CD4-positive, alpha-beta T cell (primary cell): Measurements from ENCODE around the gene TBC1D22B. TPM values are rescaled to one million over a fixed set of nuclear protein-coding genes. Genes with fewer than 3 reads are reported as not detected.

Experiments used
- ATAC-seq: fragments of 200-7000 bp; cut with Tn5 transposase; one replicate; pipeline ENCODE4 v1.10.0; 2022; ENCODE audit warnings: mild to moderate bottlenecking; ENCODE audit not compliant: poor library complexity
- CTCF ChIA-PET: fragments of 350-600 bp; sonication (Branson Sonifier 250); formaldehyde crosslinking; loops from one replicate; lab custom pipeline; 2021; ENCODE audit warnings: antibody characterized with exemption, inconsistent platforms; lab: Charles Lee
- POLR2A ChIA-PET: fragments of 350-600 bp; sonication (Branson Sonifier 250); formaldehyde crosslinking; loops from one replicate; lab custom pipeline; 2021; ENCODE audit warnings: antibody characterized with exemption, inconsistent platforms; lab: Charles Lee
- DNase-seq, 14 experiments: peaks; one replicate each; pipeline ENCODE4 v3.0.0-alpha.2; 2013 to 2020; ENCODE audit warnings: mixed read lengths in 2 of 14
- H3K27ac ChIP-seq, 2 donors: one replicate each; pipeline versions ENCODE4 v1.5.1 to v1.7.0; 2013; ENCODE audit warnings: low read length in 2 of 2, low read depth in 1 of 2, mild to moderate bottlenecking in 1 of 2
- H3K27me3 ChIP-seq, 2 experiments: 1 replicate in 1 of 2; 2 replicates in 1 of 2; pipeline versions ENCODE4 v1.6.1 to v1.7.0; 2013; ENCODE audit warnings: low read length in 2 of 2, control low read depth in 1 of 2, mild to moderate bottlenecking in 1 of 2, moderate library complexity in 1 of 2; ENCODE audit not compliant: insufficient read depth in 2 of 2, control insufficient read depth in 1 of 2
- H3K36me3 ChIP-seq: one replicate; pipeline ENCODE4 v1.6.1; 2013; ENCODE audit warnings: low read length, control low read depth; ENCODE audit not compliant: insufficient read depth
- H3K4me1 ChIP-seq: one replicate; pipeline ENCODE4 v1.6.1; 2013; ENCODE audit warnings: low read length, control low read depth; ENCODE audit not compliant: insufficient read depth
- H3K4me3 ChIP-seq: one replicate; pipeline ENCODE4 v1.5.1; 2013; ENCODE audit warnings: mild to moderate bottlenecking, low read length, moderate library complexity
- H3K9me3 ChIP-seq, 2 experiments: 1 replicate in 1 of 2; 2 replicates in 1 of 2; pipeline versions ENCODE4 v1.6.1 to v1.7.0; 2013; ENCODE audit warnings: low read length in 2 of 2, mild to moderate bottlenecking in 2 of 2, control low read depth in 1 of 2, moderate library complexity in 1 of 2; ENCODE audit not compliant: control insufficient read depth in 1 of 2, insufficient read depth in 1 of 2
- H3K27ac Mint-ChIP-seq: one replicate; pipeline ENCODE4 v1.8.0; 2020; ENCODE audit warnings: mixed read lengths
- H3K27me3 Mint-ChIP-seq: one replicate; pipeline ENCODE4 v1.8.0; 2021; ENCODE audit warnings: mixed read lengths
- H3K36me3 Mint-ChIP-seq: one replicate; pipeline ENCODE4 v1.8.0; 2021; ENCODE audit warnings: low read depth, mixed read lengths
- H3K4me1 Mint-ChIP-seq: one replicate; pipeline ENCODE4 v1.8.0; 2021; ENCODE audit warnings: low read depth, mixed read lengths
- H3K4me3 Mint-ChIP-seq: one replicate; pipeline ENCODE4 v1.8.0; 2020; ENCODE audit warnings: mild to moderate bottlenecking, mixed read lengths
- H3K9me3 Mint-ChIP-seq: one replicate; pipeline ENCODE4 v1.8.0; 2020; ENCODE audit warnings: mixed read lengths
- CTCF ChIP-seq: fragments of 200-600 bp; IDR thresholded peaks from one replicate; pipeline ENCODE4 v1.8.0; 2022; ENCODE audit warnings: antibody characterized with exemption, mild to moderate bottlenecking
- intact Hi-C, 2 experiments: fragments of 100-400 bp; cut with DNase I in 1 of 2; cut with micrococcal nuclease in 1 of 2; formaldehyde crosslinking; loops; one replicate each; pipeline versions ENCODE4 v1.15.1 to v1.9.0; 2023 to 2025; cut with DNase I, micrococcal nuclease
- total RNA-seq, 174 experiments: library from RNA in 2 of 174; stranded (reverse) in 2 of 174; gene quantifications; one replicate each; pipeline ENCODE4 v1.2.3 and lab custom pipeline; 2021 to 2026

TBC1D22B gene
- total RNA-seq, 2 experiments from 2014 or later = 5.9 to 6.6 TPM

GRCh38 chr6:37366910-37367309 is 109.3 kb downstream of the TBC1D22B start:
- intact Hi-C loops = no loop called here
- CTCF ChIA-PET = interaction anchor here (1.3 kb wide), 1 partner anchor 15 kb away, joined by 3 read pairs; no protein-coding TSS in a partner anchor
- H3K27me3 Mint-ChIP-seq = no peaks in the 10 kb centered on the region
- no peak for TF ChIP-seq CTCF
- POLR2A ChIA-PET = interaction anchor here (0.6 kb wide), 1 partner anchor 26 kb away, joined by 3 read pairs; no protein-coding TSS in a partner anchor
- no peak overlapping the region for H3K27ac Mint-ChIP-seq
- peaks cover 86% of the 10 kb centered on the region for H3K36me3 Mint-ChIP-seq
- H3K4me3 ChIP-seq = no peak overlapping the region
- no peaks in the 10 kb centered on the region for H3K27me3 ChIP-seq
- no peak overlapping the region for H3K27ac ChIP-seq
- ATAC-seq (no peak), DNase-seq (no peak)
- peaks cover 5% of the 10 kb centered on the region for H3K4me1 Mint-ChIP-seq
- no peak overlapping the region for H3K4me3 Mint-ChIP-seq
- no peaks in the 10 kb centered on the region for H3K4me1 ChIP-seq
- no peaks in the 10 kb centered on the region for H3K9me3 Mint-ChIP-seq
- no peaks in the 10 kb centered on the region for H3K9me3 ChIP-seq
- H3K36me3 ChIP-seq = peaks cover 59% of the 10 kb centered on the region

GRCh38 chr6:37368961-37369320 is 111.4 kb downstream of the TBC1D22B start:
- Mint-ChIP-seq H3K36me3 (peaks cover 72% of the 10 kb centered on the region), H3K4me3 (no peak overlapping the region), H3K4me1 (peaks cover 5% of the 10 kb centered on the region), H3K9me3 (no peaks in the 10 kb centered on the region), H3K27ac (no peak overlapping the region), H3K27me3 (no peaks in the 10 kb centered on the region)
- Histone ChIP-seq H3K27ac (no peak overlapping the region), H3K9me3 (no peaks in the 10 kb centered on the region), H3K27me3 (no peaks in the 10 kb centered on the region), H3K36me3 (peaks cover 45% of the 10 kb centered on the region), H3K4me1 (no peaks in the 10 kb centered on the region), H3K4me3 (no peak overlapping the region)
- ChIA-PET CTCF (no interaction called here), POLR2A (no interaction called here)
- ATAC-seq (no peak), DNase-seq (no peak)
- no peak for TF ChIP-seq CTCF
- intact Hi-C loops = no loop called here

GRCh38 chr6:37369321-37370201 is 112.0 kb downstream of the TBC1D22B start:
- Mint-ChIP-seq H3K4me3 (no peak overlapping the region), H3K9me3 (no peaks in the 10 kb centered on the region), H3K27me3 (no peaks in the 10 kb centered on the region), H3K4me1 (peaks cover 5% of the 10 kb centered on the region), H3K36me3 (peaks cover 67% of the 10 kb centered on the region), H3K27ac (no peak overlapping the region)
- intact Hi-C loops = no loop called here
- H3K27me3 ChIP-seq = no peaks in the 10 kb centered on the region
- H3K36me3 ChIP-seq = peaks cover 50% of the 10 kb centered on the region
- ATAC-seq = no peak
- no peaks in the 10 kb centered on the region for H3K9me3 ChIP-seq
- no peaks in the 10 kb centered on the region for H3K4me1 ChIP-seq
- H3K27ac ChIP-seq = no peak overlapping the region
- CTCF ChIA-PET = no interaction called here
- no peak for DNase-seq
- POLR2A ChIA-PET = no interaction called here
- TF ChIP-seq CTCF = no peak
- H3K4me3 ChIP-seq = no peak overlapping the region
